NK-92 treated with Interleukin-12 subunit alpha and Interleukin-12 subunit beta, amount 100 ng/mL, for 24 hours (cell line): ENCODE results near the gene TMC8.
"Not testable (repeated sequence)": the region's sequence is repeated elsewhere in the genome, so short reads cannot be mapped to it uniquely, and the experiment has no call there.

ENCODE experiments used
- DNase-seq: peaks from one replicate; lab custom pipeline; 2025; lab: John Stamatoyannopoulos, UW

TMC8 gene

DNA sequence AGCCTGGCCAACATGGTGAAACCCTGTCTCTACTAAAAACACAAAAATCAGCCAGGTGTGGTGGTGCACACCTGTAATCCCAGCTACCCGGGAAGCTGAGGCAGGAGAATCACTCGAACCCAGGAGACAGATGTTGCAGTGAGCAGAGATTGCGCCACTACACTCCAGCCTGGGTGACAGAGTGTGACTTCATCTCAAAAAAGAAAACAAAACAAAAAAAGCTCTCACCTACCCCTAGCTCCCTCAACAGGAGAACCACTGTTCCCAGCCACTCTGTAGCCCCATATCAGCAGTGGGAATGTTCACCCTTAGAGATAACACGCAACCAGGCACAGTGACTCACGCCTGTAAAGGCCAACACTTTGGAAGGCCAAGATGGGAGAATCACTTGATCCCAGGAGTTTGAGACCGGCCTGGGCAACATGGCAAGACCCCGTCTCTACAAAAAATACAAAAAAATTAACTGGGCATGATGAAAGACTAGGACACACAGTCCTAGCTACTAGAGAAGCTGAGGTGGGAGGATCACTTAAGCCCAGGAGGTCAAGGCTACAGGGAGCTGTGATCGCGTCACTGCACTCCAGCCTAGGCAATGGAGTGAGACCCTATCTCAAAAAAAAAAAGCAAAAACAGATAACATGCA is 5.4 kb downstream of the TMC8 start:
- no peak for DNase-seq

DNA sequence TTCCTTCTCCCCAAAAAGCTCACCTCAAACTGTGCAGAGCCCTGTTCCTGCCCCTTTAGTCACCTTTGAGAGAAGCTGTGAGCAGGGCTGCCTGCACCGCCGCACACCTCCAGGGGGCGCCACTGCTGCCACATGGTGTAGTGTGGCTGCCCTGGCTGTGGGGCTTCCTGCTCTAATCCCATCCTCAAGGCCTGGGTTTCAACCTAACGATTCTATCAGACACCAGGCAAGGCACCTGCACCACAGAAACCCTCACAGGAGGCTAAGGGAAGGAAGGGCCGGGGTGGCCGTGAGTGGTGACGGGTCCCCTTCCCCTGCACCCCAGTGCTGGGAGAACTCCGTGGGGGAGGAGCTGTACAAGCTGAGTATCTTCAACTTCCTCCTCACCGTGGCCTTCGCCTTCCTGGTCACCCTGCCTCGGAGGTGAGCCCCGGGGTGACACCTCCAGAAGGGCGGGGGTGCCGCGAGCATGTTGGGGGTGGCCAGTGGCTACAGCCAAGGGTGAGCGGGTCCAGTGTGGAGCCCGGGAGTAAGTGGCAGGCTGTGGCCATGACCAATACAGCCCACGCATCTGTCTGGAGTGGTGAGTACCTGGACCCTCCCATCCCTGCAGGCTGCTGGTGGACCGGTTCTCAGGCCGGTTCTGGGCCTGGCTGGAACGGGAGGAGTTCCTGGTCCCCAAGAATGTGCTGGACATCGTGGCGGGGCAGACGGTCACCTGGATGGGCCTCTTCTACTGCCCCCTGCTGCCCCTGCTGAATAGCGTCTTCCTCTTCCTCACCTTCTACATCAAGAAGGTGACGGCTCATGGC is 7.0 kb downstream of the TMC8 start:
- DNase-seq = no peak

DNA sequence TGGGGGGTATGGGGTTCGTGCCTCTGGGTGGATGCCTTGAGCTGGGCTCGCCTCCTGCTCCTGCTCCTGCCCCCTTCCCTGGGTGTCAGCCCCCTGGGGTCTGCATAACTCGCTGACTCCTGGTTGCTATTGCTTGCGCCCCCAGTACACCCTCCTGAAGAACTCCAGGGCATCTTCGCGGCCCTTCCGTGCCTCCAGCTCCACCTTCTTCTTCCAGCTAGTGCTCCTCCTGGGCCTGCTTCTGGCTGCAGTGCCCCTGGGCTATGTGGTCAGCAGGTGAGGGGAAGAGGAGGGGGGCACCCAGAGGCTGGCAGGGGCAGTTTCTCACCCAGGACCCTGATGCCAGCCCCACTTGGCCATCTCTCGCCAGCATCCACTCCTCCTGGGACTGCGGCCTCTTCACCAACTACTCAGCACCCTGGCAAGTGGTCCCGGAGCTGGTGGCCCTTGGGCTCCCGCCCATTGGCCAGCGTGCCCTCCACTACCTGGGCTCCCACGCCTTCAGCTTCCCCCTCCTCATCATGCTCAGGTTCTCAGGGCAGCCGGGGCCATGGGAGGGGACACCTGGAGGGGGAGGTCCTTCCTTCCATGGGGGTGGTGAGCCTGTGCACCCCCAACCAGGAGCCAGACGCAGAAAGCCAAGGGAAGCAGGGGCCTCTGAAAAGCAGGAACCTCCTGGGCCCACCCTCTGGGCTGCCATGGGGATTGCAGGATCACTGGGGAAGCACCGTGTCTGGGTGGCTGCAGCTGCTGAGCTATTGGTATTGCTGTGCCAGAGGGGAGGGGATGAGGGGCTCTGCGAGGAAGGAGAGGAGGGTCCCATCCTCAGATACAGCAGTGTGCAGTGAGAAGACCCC is 7.9 kb downstream of the TMC8 start:
- DNase-seq = no peak

DNA sequence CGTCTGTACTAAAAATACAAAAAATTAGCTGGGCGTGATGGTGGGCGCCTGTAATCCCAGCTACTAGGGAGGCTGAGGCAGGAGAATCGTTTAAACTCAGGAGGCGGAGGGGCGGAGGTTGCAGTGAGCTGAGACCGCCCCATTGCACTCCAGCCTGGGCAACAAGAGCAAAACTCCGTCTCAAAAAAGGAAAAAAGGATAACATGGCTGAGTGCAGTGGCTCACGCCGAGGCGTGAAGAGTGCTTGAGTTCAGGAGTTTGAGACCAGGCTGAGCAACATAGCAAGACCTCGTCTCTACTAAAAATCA is 9.2 kb downstream of the TMC8 start:
- DNase-seq = not testable (repeated sequence)

DNA sequence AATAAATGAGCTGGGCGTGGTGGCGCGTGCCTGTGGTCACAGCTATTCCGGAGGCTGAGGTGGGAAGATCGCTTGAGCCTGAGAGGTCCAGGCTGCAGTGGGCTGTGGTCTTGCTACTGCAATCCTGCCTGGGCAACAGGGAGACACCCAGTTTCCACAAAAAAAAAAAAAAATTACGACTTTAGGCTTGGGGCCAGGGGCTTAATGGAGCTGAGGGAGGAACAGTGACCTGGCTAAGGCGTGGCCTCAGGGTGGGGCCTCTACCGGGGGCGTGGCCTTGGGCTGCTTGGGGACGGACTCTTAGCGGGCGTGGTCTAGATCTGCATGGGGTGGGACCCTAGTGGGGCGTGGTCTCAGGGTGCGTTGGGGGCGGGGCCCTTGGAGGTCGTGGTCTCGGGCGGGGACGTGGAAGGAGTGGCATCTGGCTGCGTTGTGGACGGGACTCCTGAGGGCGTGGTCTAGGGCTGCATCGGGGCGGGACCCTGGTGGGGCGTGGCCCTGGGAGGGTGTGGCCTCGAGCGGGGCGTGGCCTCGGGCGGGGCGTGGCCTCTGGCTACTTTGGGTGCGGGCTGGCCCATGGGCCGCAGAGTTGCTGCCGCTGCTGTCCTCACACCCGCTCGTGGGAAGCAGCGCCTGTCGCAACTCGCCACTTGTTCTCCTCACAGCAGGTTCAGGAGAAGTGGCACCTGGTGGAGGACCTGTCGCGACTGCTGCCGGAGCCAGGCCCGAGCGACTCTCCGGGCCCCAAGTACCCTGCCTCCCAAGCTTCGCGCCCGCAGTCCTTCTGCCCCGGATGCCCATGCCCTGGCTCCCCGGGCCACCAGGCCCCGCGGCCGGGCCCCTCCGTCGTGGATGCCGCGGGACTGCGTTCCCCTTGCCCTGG is 9.8 kb downstream of the TMC8 start:
- DNase-seq = peak; percentile 72

DNA sequence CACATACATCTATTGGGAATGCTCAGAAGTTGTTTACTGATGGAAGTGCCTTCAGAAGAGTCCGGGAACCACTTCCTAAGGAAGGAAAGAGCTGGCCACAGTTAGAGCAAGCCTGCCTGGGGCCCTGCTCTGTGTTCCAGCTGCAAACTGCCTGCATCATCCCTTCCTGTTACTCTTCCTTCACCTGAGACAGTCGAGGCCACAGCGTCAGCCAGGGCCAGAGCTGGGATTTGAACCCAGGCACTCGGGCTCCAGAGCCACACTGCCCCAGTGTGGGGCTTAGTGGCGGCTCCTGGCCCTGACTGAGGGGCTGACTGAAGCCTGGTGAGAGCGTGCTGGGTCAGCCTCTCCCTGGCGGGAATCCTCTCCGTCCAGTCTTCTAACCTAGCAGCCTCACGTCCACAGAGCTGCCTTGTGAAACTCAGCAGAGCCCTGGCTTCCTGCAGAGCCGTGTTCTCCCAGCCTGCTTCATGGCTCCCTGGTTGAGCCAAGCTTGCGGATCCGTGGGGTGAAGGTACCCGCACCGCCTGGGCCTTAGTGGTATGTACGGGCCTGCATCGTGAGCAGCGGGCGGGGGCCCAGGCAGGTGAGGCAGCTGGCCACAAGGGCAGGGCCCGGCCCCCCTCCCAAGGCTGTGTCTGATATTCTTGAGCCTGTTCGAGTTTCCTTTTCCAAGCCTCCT is 11.0 kb downstream of the TMC8 start:
- DNase-seq = no peak

DNA sequence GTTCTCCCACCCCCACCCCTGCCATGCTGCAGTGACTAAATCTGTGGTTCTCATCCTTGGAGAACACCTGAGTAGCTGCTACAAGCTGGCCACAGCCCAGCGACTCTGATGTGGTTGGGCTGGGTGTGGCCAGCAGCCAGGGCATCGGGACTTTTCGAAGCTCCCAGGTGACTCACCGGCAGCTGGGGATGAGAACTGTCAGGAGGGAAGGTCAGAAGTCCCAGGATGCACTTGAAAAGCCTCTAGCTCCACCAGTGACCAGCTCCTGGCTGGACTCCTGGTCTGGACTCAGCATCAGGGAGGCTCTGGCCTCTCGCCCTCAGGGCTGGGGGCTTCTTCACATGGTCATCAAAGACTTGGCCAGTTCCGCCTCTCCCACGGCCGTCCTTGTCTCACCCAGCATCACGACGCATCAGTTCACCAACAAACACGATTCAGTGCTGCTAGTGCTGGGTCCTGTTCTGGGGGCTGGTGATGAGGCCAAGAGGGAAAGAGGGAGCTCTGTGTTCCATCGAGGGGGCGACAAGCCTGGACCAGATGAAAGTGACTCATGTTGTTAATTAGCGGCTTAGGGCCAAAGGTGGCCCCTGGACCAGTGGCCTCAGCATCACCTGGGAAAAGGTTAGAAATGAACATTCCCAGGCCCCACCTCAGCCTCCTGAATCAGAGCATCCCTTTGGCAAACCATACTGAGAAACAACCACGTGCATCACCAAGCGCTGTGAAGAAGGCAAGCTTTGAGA is 11.7 kb downstream of the TMC8 start:
- DNase-seq = no peak

DNA sequence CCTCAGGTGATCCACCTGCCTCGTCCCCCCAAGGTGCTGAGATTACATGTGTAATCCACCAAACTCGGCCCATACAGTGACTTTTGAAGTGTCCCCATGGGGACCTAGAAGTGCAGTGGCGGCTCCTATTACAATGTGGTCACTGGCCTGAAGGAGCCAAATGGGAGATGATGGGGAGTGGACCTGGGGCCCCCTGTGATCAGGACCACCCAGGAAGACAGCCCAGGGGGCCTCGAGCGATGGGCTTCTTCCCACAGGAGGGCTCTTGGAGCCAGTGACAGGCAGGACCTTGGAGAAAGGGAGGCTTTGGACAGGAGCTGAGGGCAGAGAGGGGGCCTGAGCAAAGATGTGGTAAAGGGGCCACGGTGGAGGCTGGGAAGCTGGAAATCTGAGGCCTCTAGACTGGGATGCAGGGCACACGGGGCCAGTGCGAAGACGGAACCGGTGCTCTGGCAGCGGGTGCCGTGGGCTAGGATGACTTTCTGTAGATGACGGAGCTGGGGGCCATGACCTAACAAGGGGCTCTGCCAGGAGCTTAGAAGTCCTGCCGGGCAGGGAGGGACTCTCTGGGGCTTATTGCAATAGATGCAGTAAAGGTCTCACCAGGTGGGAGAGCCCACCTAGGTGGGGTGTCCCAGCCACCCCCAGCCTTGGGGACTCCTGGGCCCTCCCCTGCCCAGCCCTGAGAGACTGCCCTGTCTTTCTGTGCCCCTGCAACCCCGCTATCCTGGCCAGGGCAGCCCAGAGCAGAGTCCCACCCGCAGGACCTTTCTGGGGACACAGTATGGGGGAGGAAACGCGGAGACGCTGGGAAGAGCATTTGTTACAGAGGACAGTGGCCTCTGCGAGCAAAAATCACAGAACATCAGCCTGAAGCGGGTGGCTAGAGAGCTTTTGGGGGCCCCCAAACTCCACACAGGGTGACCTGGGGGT is 12.9 kb downstream of the TMC8 start:
- DNase-seq = no peak

DNA sequence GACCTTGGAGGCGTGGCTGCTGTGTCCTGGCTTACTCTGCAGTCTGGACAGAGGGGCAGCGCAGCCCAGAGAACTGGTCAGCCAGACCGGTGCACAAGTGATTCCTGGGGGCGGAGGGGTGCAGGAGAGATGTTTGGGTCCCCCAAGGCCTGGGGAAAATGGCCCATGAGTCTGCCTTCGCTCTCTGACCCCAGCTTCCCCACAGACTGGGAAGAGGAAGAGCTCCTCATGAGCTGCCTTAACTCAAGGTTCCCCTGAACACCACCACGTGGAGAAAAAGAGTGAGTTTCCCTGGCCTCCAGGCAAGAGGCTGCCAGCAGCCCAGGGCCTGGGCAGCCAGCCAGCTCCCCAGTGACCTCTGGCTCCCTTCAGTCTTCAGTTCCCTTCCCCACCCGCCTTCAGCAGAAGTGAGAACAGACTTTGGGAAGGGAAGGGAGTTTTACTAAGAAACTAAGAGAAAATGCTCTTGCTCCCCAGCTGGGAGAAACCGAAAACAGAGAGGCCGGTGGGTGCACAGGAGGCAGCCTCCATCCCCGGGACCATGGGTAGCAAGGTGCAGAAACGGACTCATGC is 13.7 kb downstream of the TMC8 start:
- no peak for DNase-seq

DNA sequence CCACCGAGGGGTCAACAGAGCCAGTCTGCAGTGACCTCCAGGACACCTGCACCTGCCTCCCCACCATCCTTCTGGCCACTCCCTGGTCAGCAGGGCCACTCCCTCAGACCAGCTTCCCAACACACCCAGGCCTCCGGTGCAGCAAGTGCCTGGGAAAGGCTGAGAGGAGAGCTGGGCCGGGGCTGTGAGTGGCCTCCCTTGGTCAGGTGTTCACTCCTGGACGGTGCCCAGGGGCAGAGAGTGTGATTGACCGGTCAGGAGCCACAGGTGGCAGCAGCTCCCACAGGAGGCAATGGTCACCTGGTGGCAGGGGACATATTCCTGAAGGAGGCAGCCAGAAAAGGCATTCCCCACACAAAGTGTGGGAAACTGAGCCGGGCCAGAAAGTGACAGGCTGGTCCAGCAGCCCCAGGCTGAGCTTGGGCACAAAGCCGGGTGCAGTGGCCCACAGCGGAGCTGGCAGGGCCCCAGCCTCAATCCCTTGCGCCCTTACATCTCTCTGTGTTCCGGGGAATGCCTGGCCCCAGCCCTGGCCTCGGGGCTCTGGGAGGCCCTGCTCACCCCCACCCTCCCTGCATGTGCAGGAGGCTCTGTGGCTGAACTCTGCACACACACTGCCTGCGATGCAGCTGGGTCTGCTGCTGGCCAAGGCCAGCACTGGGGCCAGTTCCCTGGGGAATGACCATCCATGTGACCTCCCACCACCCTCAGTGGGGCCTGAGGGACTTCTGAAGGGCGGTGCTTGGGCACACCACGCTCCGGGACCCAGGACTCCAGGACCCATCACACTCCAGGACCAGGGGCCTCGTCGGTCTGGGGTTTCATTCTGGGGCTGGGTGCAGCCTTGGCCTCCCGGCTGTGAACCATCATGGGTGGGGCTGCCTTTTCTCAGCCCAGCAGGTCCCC is 14.4 kb downstream of the TMC8 start:
- DNase-seq = no peak

DNA sequence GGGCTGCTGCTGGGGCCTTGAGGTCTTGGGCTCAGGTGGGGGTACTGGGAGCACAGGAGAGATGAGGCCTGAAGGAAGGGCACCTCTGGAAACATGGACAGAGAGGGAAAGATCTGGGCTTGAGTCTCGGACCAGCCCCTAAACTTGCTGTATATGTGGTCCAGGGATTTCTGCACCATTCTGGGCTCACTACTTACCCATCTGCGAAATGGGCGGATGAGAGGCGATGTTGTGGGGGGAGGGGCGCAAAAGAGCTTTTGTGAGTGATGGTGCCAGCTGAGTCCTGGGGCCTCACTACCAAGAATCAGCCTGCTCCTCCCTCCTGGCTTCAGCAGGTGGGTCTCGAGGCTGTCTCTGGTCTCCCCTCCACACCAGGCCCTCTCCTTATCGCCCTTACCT is 15.9 kb downstream of the TMC8 start:
- no peak for DNase-seq

DNA sequence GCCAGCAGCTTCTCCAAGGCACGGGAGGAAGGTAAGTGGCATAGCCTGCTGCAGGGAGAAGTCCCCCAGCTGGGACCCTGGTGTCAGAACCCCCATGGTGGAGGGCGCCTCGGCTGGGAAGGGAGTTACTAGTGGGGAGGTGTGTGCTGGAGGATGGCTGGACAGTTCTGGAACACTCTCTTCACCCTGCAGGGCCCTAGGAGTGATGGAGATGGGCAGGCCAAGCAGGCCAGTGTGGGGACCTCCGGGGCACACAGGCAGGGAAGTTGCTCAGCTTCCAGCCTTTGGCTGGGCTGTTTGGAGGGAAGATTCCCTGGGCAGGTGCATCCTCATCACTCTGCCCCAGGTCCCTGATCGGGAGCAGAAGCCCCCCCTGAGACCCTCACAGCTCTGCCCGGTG is 16.3 kb downstream of the TMC8 start:
- DNase-seq = no peak

DNA sequence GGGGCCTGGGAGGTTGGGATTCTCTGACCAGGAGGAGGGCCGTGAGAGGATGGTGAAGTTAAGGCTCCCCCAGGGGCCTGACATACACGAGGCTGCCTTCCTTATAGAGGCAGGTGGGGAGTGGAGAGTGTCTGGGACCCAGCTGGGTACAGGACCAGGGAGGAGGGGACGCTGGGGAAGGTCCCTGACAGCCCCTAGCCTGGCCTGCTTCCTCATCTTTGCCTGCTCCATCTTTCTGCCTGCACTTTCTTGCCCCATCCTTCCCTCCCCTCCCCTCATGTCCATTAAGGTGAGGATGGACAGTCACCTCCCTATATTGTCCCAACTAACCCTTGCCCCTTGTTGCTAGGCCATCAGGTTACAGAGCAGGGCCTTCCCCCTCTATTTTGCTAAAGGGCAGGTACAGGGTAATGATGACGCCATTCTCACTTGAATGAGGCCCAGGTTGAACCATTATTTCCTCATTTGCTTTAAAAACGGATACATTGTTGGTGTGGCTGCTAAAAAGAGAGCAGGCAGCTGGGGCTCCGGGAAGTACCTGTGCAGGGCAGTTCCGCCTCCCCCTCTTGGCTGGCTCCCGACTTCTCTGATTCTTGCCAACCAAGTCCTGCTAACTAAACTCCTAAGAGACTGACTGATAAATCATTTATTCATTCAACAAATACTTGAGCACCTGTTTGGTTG is 16.9 kb downstream of the TMC8 start:
- DNase-seq = no peak

DNA sequence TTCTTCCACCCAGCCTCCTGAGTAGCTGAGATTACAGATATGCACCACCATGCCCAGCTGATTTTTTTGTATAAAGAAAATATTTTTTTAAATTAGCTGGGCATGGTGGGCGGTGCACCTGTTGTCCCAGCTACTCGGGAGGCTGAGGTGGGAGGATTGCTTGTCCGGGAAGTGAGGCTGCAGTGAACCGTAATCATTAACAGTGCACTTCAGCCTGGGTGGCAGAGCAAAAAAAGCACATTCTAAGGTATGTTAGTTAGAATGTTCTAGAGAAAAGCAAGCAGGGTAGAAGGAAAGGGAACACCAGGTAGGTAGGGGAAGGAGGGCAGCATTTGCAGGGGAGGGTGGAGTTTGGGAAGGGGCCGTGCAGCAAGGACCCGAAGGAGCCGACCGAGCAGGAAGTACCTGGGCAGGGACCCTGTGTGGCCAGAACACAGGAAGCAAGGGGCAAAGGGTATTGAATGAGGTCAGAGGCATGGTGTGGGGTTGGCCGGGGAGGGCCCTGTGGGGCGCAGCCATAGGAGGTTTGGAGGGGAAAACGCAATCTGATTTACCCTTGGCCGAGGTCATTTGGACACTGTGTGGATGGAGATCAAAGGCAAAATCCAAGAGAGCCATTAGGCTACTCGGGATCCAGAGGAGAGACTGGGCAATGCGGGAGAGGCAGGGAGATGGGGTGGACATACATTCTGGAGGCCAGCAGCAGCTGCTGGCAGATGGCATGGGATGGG is 17.9 kb downstream of the TMC8 start:
- DNase-seq = no peak

DNA sequence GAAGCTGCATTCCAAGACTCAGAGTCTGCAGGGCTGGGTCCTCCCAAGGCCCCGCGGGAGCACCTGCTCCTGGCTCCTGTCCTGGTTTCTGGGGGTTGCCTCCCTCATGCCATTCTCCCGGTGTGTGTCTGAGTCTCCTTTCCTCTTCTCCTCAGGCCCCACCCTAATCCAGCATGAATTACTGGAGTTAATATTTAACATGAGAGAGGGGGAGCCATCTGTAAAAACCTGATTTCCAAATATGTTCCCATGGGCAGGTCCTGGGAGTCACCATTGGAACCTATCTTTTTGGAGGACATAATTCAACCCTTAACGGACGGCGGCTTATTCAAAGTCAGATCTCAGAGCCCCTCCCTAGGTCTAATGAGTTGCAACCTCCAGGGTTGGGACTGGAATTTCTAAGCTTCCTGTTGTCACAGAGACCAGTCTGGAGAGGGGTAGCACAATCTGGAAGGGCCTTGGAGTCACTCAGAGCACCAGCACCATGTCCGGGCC is 21.0 kb downstream of the TMC8 start:
- no peak for DNase-seq

DNA sequence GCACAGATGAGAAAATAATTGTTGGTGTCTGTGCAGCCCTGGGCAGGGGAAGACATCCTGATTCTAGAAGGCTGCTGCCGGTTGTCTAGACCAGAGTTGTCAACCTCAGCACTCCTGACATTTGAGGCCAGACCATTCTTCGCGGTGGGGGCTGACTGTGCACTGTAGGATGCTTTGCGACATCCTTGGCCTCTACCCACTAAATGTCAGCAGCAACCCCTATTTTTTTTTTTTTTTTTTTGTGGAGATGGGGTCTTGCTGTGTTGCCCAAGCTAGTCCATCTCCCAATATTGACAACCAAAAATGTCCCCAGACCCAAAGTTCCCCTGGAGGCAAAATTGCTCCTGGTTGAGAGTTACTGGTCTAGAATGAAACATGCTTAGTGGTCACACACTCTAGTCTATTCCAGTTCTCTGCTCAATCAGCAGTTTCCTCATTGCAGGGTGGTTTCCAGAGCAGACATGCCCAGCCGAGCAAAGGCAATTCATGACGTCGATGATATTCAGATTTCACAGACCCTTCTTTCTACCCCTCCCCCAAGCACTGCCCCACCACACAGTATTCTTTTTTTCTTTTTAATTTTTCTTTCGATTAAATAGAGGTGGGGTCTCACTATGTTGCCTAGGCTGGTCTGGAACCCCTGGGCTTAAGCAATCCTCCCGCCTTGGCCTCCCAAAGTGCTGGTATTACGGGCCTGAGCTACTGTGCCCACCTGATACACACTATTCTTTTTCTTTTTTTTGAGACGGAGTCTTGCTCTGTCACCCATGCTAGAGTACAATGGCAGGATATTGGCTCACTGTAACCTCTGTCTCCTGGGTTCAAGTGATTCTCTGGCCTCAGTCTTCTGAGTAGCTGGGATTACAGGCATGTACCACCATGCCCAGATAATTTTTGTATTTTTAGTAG is 24.6 kb downstream of the TMC8 start:
- DNase-seq = no peak
